ENCODE data around the gene ATP6V1A. TPM values are rescaled to one million over a fixed set of nuclear protein-coding genes. Genes with fewer than 3 reads are reported as not detected.

The ATP6V1A gene
- total and polyA plus RNA-seq, 2 experiments from 2014 or later = 62.3 to 87.2 TPM

Other genes starting within 250 kb of the ATP6V1A start
- 23.5 and 27.9 TPM in 2 replicates for gene SPICE1, start 231.9 kb upstream of the ATP6V1A start, total RNA-seq
- 8.2 and 11.7 TPM in 2 replicates for gene SPICE1, start 231.9 kb upstream of the ATP6V1A start, polyA plus RNA-seq
- 0.90 and 4.9 TPM in 2 replicates for gene SIDT1, start 214.5 kb upstream of the ATP6V1A start, total RNA-seq
- 0.18 and 1.9 TPM in 2 replicates for gene SIDT1, start 214.5 kb upstream of the ATP6V1A start, polyA plus RNA-seq
- gene USF3, start 50.4 kb upstream of the ATP6V1A start, total RNA-seq = 18.8 and 20.7 TPM in 2 replicates
- gene USF3, start 50.4 kb upstream of the ATP6V1A start, polyA plus RNA-seq = 4.8 and 5.8 TPM in 2 replicates
- 103 and 124 TPM in 2 replicates for gene NAA50, start 786 bp upstream of the ATP6V1A start, total RNA-seq
- 45.5 and 64.3 TPM in 2 replicates for gene NAA50, start 786 bp upstream of the ATP6V1A start, polyA plus RNA-seq
- gene GRAMD1C, start 91.8 kb downstream of the ATP6V1A start, total RNA-seq = 2.8 TPM in 2 replicates
- gene GRAMD1C, start 91.8 kb downstream of the ATP6V1A start, polyA plus RNA-seq = 0.57 and 0.97 TPM in 2 replicates
- gene ZDHHC23, start 201.0 kb downstream of the ATP6V1A start, total RNA-seq = 4.7 and 8.5 TPM in 2 replicates
- gene ZDHHC23, start 201.0 kb downstream of the ATP6V1A start, polyA plus RNA-seq = 1.9 and 3.3 TPM in 2 replicates